ENCODE results near the gene AQP1. TPM values are rescaled to one million over a fixed set of nuclear protein-coding genes. Genes with fewer than 3 reads are reported as not detected.

AQP1 gene
- polyA plus RNA-seq, 1 donor from 2014 or later = 3.2 TPM

DNA sequence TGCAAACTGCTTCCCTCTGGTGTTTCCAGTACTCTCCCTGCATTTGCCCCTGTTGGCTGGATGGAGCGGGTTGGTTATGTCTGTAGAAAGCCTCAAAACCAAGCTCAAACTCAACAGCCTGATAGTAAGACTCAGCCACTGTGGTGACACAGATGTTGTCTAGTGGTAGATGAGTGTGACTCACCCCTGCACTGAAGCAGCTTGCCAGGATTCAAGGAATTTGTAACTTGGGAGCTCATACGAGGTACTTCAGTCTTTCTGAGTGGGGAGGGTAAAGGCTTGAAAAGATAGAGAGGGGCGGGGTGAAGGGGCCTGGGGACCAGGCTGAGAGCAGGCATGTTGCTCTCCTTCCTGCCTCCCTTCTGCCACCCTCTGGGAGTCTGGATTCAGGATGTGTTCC, 22.9 kb upstream of the AQP1 start:
- no peak overlapping the region for H3K4me3 ChIP-seq (ENCODE audit: low read length)
- no peak overlapping the region for H2AFZ ChIP-seq (ENCODE audit: low read depth, low read length)
- no peaks in the 10 kb centered on the region for H3K36me3 ChIP-seq (ENCODE audit: insufficient read depth, low read length)
- no peak overlapping the region for H3K27ac ChIP-seq (ENCODE audit: low read length)
- no peak overlapping the region for H3K4me2 ChIP-seq (ENCODE audit: low read length)
- H3K9ac ChIP-seq (ENCODE audit: low read length) = no peak overlapping the region
- H3F3A ChIP-seq (ENCODE audit: insufficient read depth, low read length, poor library complexity, severe bottlenecking) = no peaks in the 10 kb centered on the region
- no peaks in the 10 kb centered on the region for H3K27me3 ChIP-seq (ENCODE audit: insufficient read depth, low read depth, low read length)
- TF ChIP-seq EZH2 (IDR thresholded peaks at IDR 0.05; ENCODE audit: borderline replicate concordance, insufficient read depth, low read length, poor library complexity, severe bottlenecking) (no peak), MXI1 (conservative IDR thresholded peaks at IDR 0.05; ENCODE audit: poor library complexity, severe bottlenecking) (no peak), EP300 (conservative IDR thresholded peaks at IDR 0.05; ENCODE audit: poor library complexity, severe bottlenecking) (no peak), RAD21 (conservative IDR thresholded peaks at IDR 0.05) (no peak), POLR2AphosphoS5 (IDR thresholded peaks at IDR 0.05) (no peak), SMC3 (conservative IDR thresholded peaks at IDR 0.05; ENCODE audit: poor library complexity) (no peak), TAF1 (IDR thresholded peaks at IDR 0.05; ENCODE audit: low read depth) (no peak)
- TF ChIP-seq, protein P1, sequence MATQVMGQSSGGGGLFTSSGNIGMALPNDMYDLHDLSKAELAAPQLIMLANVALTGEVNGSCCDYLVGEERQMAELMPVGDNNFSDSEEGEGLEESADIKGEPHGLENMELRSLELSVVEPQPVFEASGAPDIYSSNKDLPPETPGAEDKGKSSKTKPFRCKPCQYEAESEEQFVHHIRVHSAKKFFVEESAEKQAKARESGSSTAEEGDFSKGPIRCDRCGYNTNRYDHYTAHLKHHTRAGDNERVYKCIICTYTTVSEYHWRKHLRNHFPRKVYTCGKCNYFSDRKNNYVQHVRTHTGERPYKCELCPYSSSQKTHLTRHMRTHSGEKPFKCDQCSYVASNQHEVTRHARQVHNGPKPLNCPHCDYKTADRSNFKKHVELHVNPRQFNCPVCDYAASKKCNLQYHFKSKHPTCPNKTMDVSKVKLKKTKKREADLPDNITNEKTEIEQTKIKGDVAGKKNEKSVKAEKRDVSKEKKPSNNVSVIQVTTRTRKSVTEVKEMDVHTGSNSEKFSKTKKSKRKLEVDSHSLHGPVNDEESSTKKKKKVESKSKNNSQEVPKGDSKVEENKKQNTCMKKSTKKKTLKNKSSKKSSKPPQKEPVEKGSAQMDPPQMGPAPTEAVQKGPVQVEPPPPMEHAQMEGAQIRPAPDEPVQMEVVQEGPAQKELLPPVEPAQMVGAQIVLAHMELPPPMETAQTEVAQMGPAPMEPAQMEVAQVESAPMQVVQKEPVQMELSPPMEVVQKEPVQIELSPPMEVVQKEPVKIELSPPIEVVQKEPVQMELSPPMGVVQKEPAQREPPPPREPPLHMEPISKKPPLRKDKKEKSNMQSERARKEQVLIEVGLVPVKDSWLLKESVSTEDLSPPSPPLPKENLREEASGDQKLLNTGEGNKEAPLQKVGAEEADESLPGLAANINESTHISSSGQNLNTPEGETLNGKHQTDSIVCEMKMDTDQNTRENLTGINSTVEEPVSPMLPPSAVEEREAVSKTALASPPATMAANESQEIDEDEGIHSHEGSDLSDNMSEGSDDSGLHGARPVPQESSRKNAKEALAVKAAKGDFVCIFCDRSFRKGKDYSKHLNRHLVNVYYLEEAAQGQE (IDR thresholded peaks at IDR 0.05; ENCODE audit: borderline replicate concordance) = no peak
- TF ChIP-seq, protein P2, sequence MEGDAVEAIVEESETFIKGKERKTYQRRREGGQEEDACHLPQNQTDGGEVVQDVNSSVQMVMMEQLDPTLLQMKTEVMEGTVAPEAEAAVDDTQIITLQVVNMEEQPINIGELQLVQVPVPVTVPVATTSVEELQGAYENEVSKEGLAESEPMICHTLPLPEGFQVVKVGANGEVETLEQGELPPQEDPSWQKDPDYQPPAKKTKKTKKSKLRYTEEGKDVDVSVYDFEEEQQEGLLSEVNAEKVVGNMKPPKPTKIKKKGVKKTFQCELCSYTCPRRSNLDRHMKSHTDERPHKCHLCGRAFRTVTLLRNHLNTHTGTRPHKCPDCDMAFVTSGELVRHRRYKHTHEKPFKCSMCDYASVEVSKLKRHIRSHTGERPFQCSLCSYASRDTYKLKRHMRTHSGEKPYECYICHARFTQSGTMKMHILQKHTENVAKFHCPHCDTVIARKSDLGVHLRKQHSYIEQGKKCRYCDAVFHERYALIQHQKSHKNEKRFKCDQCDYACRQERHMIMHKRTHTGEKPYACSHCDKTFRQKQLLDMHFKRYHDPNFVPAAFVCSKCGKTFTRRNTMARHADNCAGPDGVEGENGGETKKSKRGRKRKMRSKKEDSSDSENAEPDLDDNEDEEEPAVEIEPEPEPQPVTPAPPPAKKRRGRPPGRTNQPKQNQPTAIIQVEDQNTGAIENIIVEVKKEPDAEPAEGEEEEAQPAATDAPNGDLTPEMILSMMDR (IDR thresholded peaks at IDR 0.05; ENCODE audit: poor library complexity, severe bottlenecking) = no peak
- H3K79me2 ChIP-seq (replicated peaks; ENCODE audit: insufficient read depth, low read length) = no peaks in the 10 kb centered on the region
- H4K20me1 ChIP-seq (ENCODE audit: insufficient read depth) = no peaks in the 10 kb centered on the region
- H3K9me3 ChIP-seq (ENCODE audit: low read length) = no peaks in the 10 kb centered on the region
- H3K9me2 ChIP-seq (ENCODE audit: insufficient read depth, low read length) = no peaks in the 10 kb centered on the region

DNA sequence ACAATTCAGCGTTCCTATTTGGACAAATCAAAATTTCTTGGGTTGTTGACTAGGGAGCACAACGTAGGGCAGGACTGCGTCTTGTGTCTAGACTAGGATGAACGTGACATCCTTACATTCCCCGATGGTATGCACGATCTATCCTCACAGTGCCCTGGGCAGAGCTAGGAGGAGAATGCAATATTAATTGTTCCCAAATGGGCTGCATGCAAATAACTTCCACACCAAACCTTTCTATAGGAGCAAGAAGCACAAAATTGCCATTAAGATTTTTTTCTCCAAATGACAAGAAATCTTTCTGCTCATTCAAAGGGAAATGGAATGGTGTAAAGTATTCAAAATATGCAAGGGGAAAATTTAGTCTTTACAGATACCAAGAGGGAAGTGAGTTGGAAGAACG, 21.4 kb upstream of the AQP1 start:
- Histone ChIP-seq H3K27me3 (ENCODE audit: insufficient read depth, low read depth, low read length) (no peaks in the 10 kb centered on the region), H3K79me2 (replicated peaks; ENCODE audit: insufficient read depth, low read length) (no peaks in the 10 kb centered on the region), H4K20me1 (ENCODE audit: insufficient read depth) (no peaks in the 10 kb centered on the region), H3K9me3 (ENCODE audit: low read length) (no peaks in the 10 kb centered on the region), H3K9ac (ENCODE audit: low read length) (no peak overlapping the region), H3K4me2 (ENCODE audit: low read length) (no peak overlapping the region), H3K36me3 (ENCODE audit: insufficient read depth, low read length) (no peaks in the 10 kb centered on the region), H3K4me3 (ENCODE audit: low read length) (no peak overlapping the region), H3K9me2 (ENCODE audit: insufficient read depth, low read length) (no peaks in the 10 kb centered on the region), H3F3A (ENCODE audit: insufficient read depth, low read length, poor library complexity, severe bottlenecking) (no peaks in the 10 kb centered on the region), H3K27ac (ENCODE audit: low read length) (no peak overlapping the region), H2AFZ (ENCODE audit: low read depth, low read length) (no peak overlapping the region)
- no peak for TF ChIP-seq TAF1 (IDR thresholded peaks at IDR 0.05; ENCODE audit: low read depth)
- no peak for TF ChIP-seq MXI1 (conservative IDR thresholded peaks at IDR 0.05; ENCODE audit: poor library complexity, severe bottlenecking)
- no peak for TF ChIP-seq SMC3 (conservative IDR thresholded peaks at IDR 0.05; ENCODE audit: poor library complexity)
- TF ChIP-seq RAD21 (conservative IDR thresholded peaks at IDR 0.05) = no peak
- TF ChIP-seq POLR2AphosphoS5 (IDR thresholded peaks at IDR 0.05) = no peak
- no peak for TF ChIP-seq EZH2 (IDR thresholded peaks at IDR 0.05; ENCODE audit: borderline replicate concordance, insufficient read depth, low read length, poor library complexity, severe bottlenecking)
- TF ChIP-seq EP300 (conservative IDR thresholded peaks at IDR 0.05; ENCODE audit: poor library complexity, severe bottlenecking) = no peak
